ENCODE data around the gene CBFA2T2.

The CBFA2T2 gene

DNA sequence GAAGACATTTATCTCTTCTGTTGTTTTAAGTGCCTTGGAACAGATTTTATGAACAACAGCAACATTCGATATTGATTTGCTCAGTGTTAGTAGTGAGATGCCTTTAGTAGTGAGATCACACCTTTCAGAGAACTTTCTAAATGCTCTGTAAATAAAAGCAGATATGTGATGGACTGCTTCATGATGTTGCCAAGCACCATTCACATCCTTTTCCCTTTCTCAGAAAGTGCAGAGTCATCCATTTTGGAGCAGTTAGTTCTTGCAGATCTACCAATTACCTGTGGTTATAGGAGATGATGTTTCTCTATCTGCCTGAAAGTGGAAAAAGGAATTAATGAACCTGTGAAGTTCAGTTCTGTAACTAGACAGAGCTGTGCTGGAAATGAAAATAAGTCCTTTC is 27.0 kb downstream of the CBFA2T2 start:
- TF ChIP-seq, protein P1, sequence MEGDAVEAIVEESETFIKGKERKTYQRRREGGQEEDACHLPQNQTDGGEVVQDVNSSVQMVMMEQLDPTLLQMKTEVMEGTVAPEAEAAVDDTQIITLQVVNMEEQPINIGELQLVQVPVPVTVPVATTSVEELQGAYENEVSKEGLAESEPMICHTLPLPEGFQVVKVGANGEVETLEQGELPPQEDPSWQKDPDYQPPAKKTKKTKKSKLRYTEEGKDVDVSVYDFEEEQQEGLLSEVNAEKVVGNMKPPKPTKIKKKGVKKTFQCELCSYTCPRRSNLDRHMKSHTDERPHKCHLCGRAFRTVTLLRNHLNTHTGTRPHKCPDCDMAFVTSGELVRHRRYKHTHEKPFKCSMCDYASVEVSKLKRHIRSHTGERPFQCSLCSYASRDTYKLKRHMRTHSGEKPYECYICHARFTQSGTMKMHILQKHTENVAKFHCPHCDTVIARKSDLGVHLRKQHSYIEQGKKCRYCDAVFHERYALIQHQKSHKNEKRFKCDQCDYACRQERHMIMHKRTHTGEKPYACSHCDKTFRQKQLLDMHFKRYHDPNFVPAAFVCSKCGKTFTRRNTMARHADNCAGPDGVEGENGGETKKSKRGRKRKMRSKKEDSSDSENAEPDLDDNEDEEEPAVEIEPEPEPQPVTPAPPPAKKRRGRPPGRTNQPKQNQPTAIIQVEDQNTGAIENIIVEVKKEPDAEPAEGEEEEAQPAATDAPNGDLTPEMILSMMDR (conservative IDR thresholded peaks at IDR 0.05; ENCODE audit: low read depth, low read length), result no peak

DNA sequence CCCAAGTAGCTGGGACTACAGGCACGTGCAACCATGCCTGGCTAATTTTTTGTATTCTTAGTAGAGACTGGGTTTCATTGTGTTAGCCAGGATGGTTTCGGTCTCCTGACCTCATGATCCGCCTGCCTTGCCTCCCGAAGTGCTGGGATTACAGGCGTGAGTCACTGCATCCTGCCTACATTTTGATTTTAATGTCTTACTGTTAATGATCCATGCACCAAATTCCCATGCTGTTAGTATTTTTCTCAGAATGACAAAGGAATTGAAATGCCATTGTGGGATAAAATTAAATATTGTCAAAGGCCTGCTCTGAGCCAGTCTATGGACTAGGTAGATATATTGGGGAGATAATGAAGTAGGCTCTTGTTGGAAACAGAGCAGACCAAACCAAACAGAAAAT is 28.2 kb downstream of the CBFA2T2 start:
- no peak overlapping the region for H3K4me3 ChIP-seq (ENCODE audit: low read depth, low read length)
- TF ChIP-seq, protein P1 (conservative IDR thresholded peaks at IDR 0.05; ENCODE audit: low read depth, low read length), result no peak
- DNase-seq (ENCODE audit: low read depth), result peak; percentile 74

More for the DNA sequence above, 27.0 kb downstream of the CBFA2T2 start:
- H3K4me3 ChIP-seq (ENCODE audit: low read depth, low read length), result no peak overlapping the region
- DNase-seq (ENCODE audit: low read depth), result peak; percentile 25

DNA sequence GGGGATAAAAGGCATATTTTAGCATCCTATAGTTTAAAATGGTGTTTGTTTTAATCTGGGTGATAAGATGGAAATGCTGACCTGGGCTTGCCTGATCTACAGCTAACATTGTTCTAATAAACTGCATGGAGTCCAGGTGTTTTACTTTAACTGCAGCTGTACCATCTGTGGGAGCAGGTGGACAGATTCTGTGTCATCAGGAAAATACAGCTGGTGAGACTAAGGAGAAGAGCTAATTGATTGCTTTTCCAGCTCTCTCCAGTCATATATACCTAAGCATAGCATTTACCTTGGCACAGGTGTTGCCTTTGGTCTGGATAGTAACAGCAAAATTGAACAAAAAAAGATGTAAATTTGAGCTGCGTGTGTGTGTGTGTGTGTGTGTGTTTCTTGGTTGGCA is 31.6 kb downstream of the CBFA2T2 start:
- no peak for DNase-seq (ENCODE audit: low read depth)
- TF ChIP-seq, protein P1 (conservative IDR thresholded peaks at IDR 0.05; ENCODE audit: low read depth, low read length), result no peak
- H3K4me3 ChIP-seq (ENCODE audit: low read depth, low read length), result no peak overlapping the region

DNA sequence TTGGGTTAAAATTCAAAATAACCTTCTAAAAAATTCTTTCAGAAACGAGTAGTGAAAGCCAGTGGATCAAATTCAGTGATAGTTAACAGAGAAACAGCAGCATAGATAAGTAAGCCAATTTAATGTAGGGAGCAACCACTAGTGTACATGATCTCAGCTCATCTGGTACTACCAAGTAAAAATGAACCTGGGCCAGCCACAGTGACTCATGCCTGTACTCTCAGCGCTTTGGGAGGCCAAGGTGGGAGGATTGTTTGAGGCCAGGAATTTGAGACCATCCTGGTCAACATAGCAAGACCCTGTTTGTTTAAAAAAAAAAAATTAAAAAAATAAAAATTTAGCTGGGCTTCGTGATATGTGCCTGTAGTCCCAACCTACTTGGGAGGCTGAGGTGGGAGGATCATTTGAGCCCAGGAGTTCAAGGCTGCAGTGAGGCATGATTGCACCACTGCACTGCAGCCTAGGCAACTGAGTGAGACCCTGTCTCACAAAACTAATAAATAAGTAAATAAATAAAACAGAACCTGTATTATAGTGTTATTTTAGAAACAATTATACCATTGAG is 32.4 kb downstream of the CBFA2T2 start:
- TF ChIP-seq, protein P1 (conservative IDR thresholded peaks at IDR 0.05; ENCODE audit: low read depth, low read length), result no peak
- DNase-seq (ENCODE audit: low read depth), result peak; percentile 5
- no peak overlapping the region for H3K4me3 ChIP-seq (ENCODE audit: low read depth, low read length)

DNA sequence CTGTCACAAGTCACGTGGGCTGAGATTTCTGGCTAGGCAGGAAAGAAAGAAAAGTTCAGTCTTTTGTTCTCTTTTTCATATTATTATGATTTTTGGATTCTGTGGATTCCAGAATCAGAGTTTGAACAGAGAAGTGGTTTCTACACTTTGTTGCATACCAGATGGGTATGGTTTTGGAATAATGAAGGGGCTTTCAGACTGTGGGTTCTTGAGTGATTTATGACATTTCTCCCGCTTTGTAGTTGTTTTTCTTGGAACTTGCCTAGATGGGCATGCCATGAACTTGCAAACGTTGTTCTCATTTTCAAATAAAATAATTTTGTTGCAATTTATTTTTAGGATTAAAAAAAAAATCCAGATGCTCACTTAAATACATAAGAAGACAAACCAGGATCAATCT is 34.4 kb downstream of the CBFA2T2 start:
- DNase-seq (ENCODE audit: low read depth), result no peak
- no peak overlapping the region for H3K4me3 ChIP-seq (ENCODE audit: low read depth, low read length)
- TF ChIP-seq, protein P1 (conservative IDR thresholded peaks at IDR 0.05; ENCODE audit: low read depth, low read length), result no peak

DNA sequence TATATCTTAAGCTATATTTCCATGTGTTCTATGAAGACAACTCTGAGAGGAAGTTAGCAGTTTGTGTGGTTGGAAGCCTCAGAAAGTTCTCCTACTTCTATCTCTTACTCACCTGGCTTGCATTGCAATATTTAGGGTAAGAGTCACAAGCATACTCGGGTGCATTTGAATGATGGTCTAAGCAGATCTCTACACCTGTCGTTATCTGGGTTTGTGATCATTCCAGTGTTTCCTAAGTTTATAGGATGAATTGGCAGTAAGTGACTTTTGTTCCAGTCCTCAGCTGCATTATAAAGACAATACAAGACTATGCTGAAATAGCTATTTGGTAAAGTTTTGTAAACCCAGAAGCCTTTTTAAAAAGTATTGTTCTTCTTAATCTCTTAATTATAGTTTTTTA is 36.9 kb downstream of the CBFA2T2 start:
- no peak overlapping the region for H3K4me3 ChIP-seq (ENCODE audit: low read depth, low read length)
- no peak for DNase-seq (ENCODE audit: low read depth)
- TF ChIP-seq, protein P1 (conservative IDR thresholded peaks at IDR 0.05; ENCODE audit: low read depth, low read length), result no peak

Data from choroid plexus epithelial cell (primary cell).